ENCODE measurements around the gene CAMK2D. TPM values are rescaled to one million over a fixed set of nuclear protein-coding genes. Genes with fewer than 3 reads are reported as not detected.

Gene CAMK2D
- total and polyA plus RNA-seq, 4 donors = 10.1 to 31.0 (median 25.6) TPM

DNA sequence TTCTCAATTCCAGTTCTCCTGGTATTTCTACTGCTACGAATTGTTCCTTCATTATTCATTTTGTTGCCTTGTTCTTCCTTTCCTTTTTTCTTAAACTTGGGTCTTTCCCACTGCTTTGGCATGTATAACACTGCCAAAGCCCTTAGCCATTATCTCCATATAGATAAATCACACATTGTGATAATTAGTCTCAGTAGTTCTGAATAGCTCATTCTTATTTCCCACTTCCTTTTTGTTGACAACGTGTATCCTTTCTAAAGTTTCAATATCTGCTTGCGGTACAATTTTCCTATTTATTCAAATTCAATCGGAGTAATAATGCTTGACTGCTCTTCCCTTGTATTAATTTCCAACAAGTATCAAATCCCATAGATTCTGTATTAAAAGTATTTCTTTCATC is 14.5 kb upstream of the CAMK2D start:
- H3K9me3 ChIP-seq (ENCODE audit: control insufficient read depth in 4 of 4, low read length in 3 of 4) = no peaks in the 10 kb centered on the region
- H3K4me1 ChIP-seq (ENCODE audit: control insufficient read depth in 4 of 4, insufficient read depth in 4 of 4, low read length in 3 of 4) = no peaks in the 10 kb centered on the region
- no peak overlapping the region for H3K27ac ChIP-seq (ENCODE audit: low read depth in 1 of 2, low read length in 2 of 2)
- TF ChIP-seq FOXA1 (IDR thresholded peaks at IDR 0.05) (no peak), NR2F2 (IDR thresholded peaks at IDR 0.05) (no peak), RXRA (IDR thresholded peaks at IDR 0.05) (no peak), HNF4G (IDR thresholded peaks at IDR 0.05) (no peak)
- TF ChIP-seq, protein P1, sequence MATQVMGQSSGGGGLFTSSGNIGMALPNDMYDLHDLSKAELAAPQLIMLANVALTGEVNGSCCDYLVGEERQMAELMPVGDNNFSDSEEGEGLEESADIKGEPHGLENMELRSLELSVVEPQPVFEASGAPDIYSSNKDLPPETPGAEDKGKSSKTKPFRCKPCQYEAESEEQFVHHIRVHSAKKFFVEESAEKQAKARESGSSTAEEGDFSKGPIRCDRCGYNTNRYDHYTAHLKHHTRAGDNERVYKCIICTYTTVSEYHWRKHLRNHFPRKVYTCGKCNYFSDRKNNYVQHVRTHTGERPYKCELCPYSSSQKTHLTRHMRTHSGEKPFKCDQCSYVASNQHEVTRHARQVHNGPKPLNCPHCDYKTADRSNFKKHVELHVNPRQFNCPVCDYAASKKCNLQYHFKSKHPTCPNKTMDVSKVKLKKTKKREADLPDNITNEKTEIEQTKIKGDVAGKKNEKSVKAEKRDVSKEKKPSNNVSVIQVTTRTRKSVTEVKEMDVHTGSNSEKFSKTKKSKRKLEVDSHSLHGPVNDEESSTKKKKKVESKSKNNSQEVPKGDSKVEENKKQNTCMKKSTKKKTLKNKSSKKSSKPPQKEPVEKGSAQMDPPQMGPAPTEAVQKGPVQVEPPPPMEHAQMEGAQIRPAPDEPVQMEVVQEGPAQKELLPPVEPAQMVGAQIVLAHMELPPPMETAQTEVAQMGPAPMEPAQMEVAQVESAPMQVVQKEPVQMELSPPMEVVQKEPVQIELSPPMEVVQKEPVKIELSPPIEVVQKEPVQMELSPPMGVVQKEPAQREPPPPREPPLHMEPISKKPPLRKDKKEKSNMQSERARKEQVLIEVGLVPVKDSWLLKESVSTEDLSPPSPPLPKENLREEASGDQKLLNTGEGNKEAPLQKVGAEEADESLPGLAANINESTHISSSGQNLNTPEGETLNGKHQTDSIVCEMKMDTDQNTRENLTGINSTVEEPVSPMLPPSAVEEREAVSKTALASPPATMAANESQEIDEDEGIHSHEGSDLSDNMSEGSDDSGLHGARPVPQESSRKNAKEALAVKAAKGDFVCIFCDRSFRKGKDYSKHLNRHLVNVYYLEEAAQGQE (IDR thresholded peaks at IDR 0.05) = no peak
- no peak overlapping the region for H3K4me3 ChIP-seq (ENCODE audit: low read depth in 1 of 3, low read length in 3 of 3)
- DNase-seq (ENCODE audit: low spot score) = no peak
- no peaks in the 10 kb centered on the region for H3K36me3 ChIP-seq (ENCODE audit: control insufficient read depth in 4 of 4, insufficient read depth in 3 of 4, low read depth in 1 of 4, low read length in 3 of 4)
- H3K27me3 ChIP-seq (ENCODE audit: control insufficient read depth in 4 of 4, insufficient read depth in 4 of 4, low read length in 3 of 4) = no peaks in the 10 kb centered on the region
- H3K9ac ChIP-seq (ENCODE audit: low read depth in 1 of 2, low read length in 2 of 2) = no peak overlapping the region
- 76% methylated on average over 4 of the region's 4 CpGs for WGBS

DNA sequence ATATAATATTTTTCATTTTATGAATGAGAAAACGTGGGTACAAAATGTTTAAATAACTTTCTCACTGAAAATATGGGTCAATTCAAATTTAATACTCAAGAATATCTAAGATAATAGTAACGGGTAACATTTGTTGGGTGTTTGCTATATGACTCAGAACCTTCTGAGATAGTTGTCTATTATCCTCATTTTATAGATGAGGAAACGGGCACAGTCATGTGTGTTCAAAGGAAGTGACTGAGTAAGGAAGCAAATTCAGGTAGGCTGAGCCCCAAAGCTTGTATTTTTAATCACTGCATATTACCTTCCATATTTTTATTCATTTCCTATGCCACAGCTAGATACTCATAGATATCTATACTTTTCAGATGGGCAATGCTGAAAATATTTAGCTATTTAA is 12.2 kb upstream of the CAMK2D start:
- TF ChIP-seq RAD21 (IDR thresholded peaks at IDR 0.05) (no peak), YY1 (IDR thresholded peaks at IDR 0.05) (no peak), HNF4A (conservative IDR thresholded peaks at IDR 0.05) (no peak), NR2F2 (IDR thresholded peaks at IDR 0.05) (no peak), FOXA1 (IDR thresholded peaks at IDR 0.05) (no peak), TAF1 (conservative IDR thresholded peaks at IDR 0.05) (no peak), GABPA (IDR thresholded peaks at IDR 0.05 in 1 of 2, conservative IDR thresholded peaks at IDR 0.05 in 1 of 2) (no peak), SP1 (IDR thresholded peaks at IDR 0.05) (no peak), EGR1 (IDR thresholded peaks at IDR 0.05; ENCODE audit: low read depth in 2 of 2) (no peak), HNF4G (IDR thresholded peaks at IDR 0.05) (no peak), JUND (IDR thresholded peaks at IDR 0.05) (no peak), FOXA2 (IDR thresholded peaks at IDR 0.05) (no peak), RXRA (IDR thresholded peaks at IDR 0.05) (no peak)
- TF ChIP-seq, protein P2, sequence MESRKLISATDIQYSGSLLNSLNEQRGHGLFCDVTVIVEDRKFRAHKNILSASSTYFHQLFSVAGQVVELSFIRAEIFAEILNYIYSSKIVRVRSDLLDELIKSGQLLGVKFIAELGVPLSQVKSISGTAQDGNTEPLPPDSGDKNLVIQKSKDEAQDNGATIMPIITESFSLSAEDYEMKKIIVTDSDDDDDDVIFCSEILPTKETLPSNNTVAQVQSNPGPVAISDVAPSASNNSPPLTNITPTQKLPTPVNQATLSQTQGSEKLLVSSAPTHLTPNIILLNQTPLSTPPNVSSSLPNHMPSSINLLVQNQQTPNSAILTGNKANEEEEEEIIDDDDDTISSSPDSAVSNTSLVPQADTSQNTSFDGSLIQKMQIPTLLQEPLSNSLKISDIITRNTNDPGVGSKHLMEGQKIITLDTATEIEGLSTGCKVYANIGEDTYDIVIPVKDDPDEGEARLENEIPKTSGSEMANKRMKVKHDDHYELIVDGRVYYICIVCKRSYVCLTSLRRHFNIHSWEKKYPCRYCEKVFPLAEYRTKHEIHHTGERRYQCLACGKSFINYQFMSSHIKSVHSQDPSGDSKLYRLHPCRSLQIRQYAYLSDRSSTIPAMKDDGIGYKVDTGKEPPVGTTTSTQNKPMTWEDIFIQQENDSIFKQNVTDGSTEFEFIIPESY (IDR thresholded peaks at IDR 0.05) = no peak
- TF ChIP-seq, protein P1 (IDR thresholded peaks at IDR 0.05) = no peak
- TF ChIP-seq, protein P3, sequence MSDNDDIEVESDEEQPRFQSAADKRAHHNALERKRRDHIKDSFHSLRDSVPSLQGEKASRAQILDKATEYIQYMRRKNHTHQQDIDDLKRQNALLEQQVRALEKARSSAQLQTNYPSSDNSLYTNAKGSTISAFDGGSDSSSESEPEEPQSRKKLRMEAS (IDR thresholded peaks at IDR 0.05) = no peak
- TF ChIP-seq, protein P4, sequence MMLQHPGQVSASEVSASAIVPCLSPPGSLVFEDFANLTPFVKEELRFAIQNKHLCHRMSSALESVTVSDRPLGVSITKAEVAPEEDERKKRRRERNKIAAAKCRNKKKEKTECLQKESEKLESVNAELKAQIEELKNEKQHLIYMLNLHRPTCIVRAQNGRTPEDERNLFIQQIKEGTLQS (IDR thresholded peaks at IDR 0.05) = no peak
- TF ChIP-seq, protein P5, sequence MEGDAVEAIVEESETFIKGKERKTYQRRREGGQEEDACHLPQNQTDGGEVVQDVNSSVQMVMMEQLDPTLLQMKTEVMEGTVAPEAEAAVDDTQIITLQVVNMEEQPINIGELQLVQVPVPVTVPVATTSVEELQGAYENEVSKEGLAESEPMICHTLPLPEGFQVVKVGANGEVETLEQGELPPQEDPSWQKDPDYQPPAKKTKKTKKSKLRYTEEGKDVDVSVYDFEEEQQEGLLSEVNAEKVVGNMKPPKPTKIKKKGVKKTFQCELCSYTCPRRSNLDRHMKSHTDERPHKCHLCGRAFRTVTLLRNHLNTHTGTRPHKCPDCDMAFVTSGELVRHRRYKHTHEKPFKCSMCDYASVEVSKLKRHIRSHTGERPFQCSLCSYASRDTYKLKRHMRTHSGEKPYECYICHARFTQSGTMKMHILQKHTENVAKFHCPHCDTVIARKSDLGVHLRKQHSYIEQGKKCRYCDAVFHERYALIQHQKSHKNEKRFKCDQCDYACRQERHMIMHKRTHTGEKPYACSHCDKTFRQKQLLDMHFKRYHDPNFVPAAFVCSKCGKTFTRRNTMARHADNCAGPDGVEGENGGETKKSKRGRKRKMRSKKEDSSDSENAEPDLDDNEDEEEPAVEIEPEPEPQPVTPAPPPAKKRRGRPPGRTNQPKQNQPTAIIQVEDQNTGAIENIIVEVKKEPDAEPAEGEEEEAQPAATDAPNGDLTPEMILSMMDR (IDR thresholded peaks at IDR 0.05; ENCODE audit: low read depth, low read length, missing input control) = no peak
- WGBS = 83% methylated on average over 3 of the region's 3 CpGs

More for the DNA sequence above, 12.2 kb upstream of the CAMK2D start:
- Histone ChIP-seq H3K4me3 (ENCODE audit: low read depth in 1 of 3, low read length in 3 of 3) (no peak overlapping the region), H3K36me3 (ENCODE audit: control insufficient read depth in 4 of 4, insufficient read depth in 3 of 4, low read depth in 1 of 4, low read length in 3 of 4) (no peaks in the 10 kb centered on the region), H3K27me3 (ENCODE audit: control insufficient read depth in 4 of 4, insufficient read depth in 4 of 4, low read length in 3 of 4) (no peaks in the 10 kb centered on the region), H3K27ac (ENCODE audit: low read depth in 1 of 2, low read length in 2 of 2) (no peak overlapping the region), H3K9me3 (ENCODE audit: control insufficient read depth in 4 of 4, low read length in 3 of 4) (no peaks in the 10 kb centered on the region), H3K4me1 (ENCODE audit: control insufficient read depth in 4 of 4, insufficient read depth in 4 of 4, low read length in 3 of 4) (no peaks in the 10 kb centered on the region), H3K9ac (ENCODE audit: low read depth in 1 of 2, low read length in 2 of 2) (no peak overlapping the region)
- DNase-seq (ENCODE audit: low spot score) = no peak
